ENCODE data around the gene KCNT1. TPM values are rescaled to one million over a fixed set of nuclear protein-coding genes. Genes with fewer than 3 reads are reported as not detected.

KCNT1 gene
- polyA plus RNA-seq, 1 donor (not counting 4 experiments of a cell fraction or from before 2014, with no cell fraction given), result not detected

GRCh38 chr9:135700525-135700924 lies 1.5 kb upstream of the KCNT1 start:
- H3K27me3 ChIP-seq (ENCODE audit: control insufficient read depth, extremely low read depth, insufficient read depth, low read length), result peaks cover 30% of the 10 kb centered on the region
- peaks cover 3% of the 10 kb centered on the region for H4K20me1 ChIP-seq (ENCODE audit: control insufficient read depth, extremely low read depth, insufficient read depth, low read length)
- TF ChIP-seq EZH2 (IDR thresholded peaks at IDR 0.05; ENCODE audit: low read length) (no peak), CTCF (optimal IDR thresholded peaks at IDR 0.05 in 1 of 3, IDR thresholded peaks at IDR 0.05 in 1 of 3, conservative IDR thresholded peaks at IDR 0.05 in 1 of 3; ENCODE audit: extremely low read depth in 1 of 3, insufficient read depth in 2 of 3, low read length in 3 of 3) (no peak)
- H3K9ac ChIP-seq (ENCODE audit: control insufficient read depth, extremely low read depth, insufficient read depth, low read length), result no peak overlapping the region
- no peaks in the 10 kb centered on the region for H3K4me1 ChIP-seq (ENCODE audit: control insufficient read depth, extremely low read depth, insufficient read depth, low read length)
- H3K36me3 ChIP-seq (ENCODE audit: control insufficient read depth in 2 of 2, extremely low read depth in 1 of 2, insufficient read depth in 2 of 2, low read length in 2 of 2), result no peaks in the 10 kb centered on the region
- dilution Hi-C loops (cut with MboI; ENCODE audit: extremely low pct_ligation_motif_present, low sequenced_read_pairs), result no loop called here
- H3K9me1 ChIP-seq (ENCODE audit: control insufficient read depth, extremely low read depth, insufficient read depth, low read length), result no peaks in the 10 kb centered on the region
- no peaks in the 10 kb centered on the region for H3K79me2 ChIP-seq (ENCODE audit: control insufficient read depth, insufficient read depth, low read length)
- DNase-seq (ENCODE audit: low read depth, low spot score) (no peak), FAIRE-seq (no peak)
- no peak overlapping the region for H3K4me2 ChIP-seq (ENCODE audit: control insufficient read depth, extremely low read depth, insufficient read depth, low read depth, low read length)
- no peaks in the 10 kb centered on the region for H3K9me3 ChIP-seq (ENCODE audit: control insufficient read depth, low read depth, low read length)
- no peak overlapping the region for H3K4me3 ChIP-seq (ENCODE audit: control insufficient read depth in 2 of 3, extremely low read depth in 1 of 3, insufficient read depth in 2 of 3, low read depth in 1 of 3, low read length in 3 of 3)
- H2AFZ ChIP-seq (ENCODE audit: control insufficient read depth, low read length), result no peak overlapping the region
- no peak overlapping the region for H3K27ac ChIP-seq (ENCODE audit: control insufficient read depth, insufficient read depth, low read length)

- H2AFZ ChIP-seq (ENCODE audit: control insufficient read depth, low read length), result no peak overlapping the region
- TF ChIP-seq EZH2 (IDR thresholded peaks at IDR 0.05; ENCODE audit: low read length) (no peak), CTCF (optimal IDR thresholded peaks at IDR 0.05 in 1 of 3, IDR thresholded peaks at IDR 0.05 in 1 of 3, conservative IDR thresholded peaks at IDR 0.05 in 1 of 3; ENCODE audit: extremely low read depth in 1 of 3, insufficient read depth in 2 of 3, low read length in 3 of 3) (no peak)
- H3K36me3 ChIP-seq (ENCODE audit: control insufficient read depth in 2 of 2, extremely low read depth in 1 of 2, insufficient read depth in 2 of 2, low read length in 2 of 2), result no peaks in the 10 kb centered on the region
- no peak overlapping the region for H3K4me2 ChIP-seq (ENCODE audit: control insufficient read depth, extremely low read depth, insufficient read depth, low read depth, low read length)
- no peaks in the 10 kb centered on the region for H3K9me1 ChIP-seq (ENCODE audit: control insufficient read depth, extremely low read depth, insufficient read depth, low read length)
- peaks cover 3% of the 10 kb centered on the region for H4K20me1 ChIP-seq (ENCODE audit: control insufficient read depth, extremely low read depth, insufficient read depth, low read length)
- no peak overlapping the region for H3K9ac ChIP-seq (ENCODE audit: control insufficient read depth, extremely low read depth, insufficient read depth, low read length)
- no peaks in the 10 kb centered on the region for H3K79me2 ChIP-seq (ENCODE audit: control insufficient read depth, insufficient read depth, low read length)
- H3K27me3 ChIP-seq (ENCODE audit: control insufficient read depth, extremely low read depth, insufficient read depth, low read length), result peaks cover 32% of the 10 kb centered on the region
- H3K9me3 ChIP-seq (ENCODE audit: control insufficient read depth, low read depth, low read length), result no peaks in the 10 kb centered on the region
- no peaks in the 10 kb centered on the region for H3K4me1 ChIP-seq (ENCODE audit: control insufficient read depth, extremely low read depth, insufficient read depth, low read length)
- H3K4me3 ChIP-seq (ENCODE audit: control insufficient read depth in 2 of 3, extremely low read depth in 1 of 3, insufficient read depth in 2 of 3, low read depth in 1 of 3, low read length in 3 of 3), result no peak overlapping the region
- no peak overlapping the region for H3K27ac ChIP-seq (ENCODE audit: control insufficient read depth, insufficient read depth, low read length)
- FAIRE-seq (no peak), DNase-seq (ENCODE audit: low read depth, low spot score) (no peak)
- dilution Hi-C loops (cut with MboI; ENCODE audit: extremely low pct_ligation_motif_present, low sequenced_read_pairs), result no loop called here
These were observed 672 bp upstream of the KCNT1 start for GRCh38 chr9:135701067-135701958.

Data from keratinocyte (primary cell).